NOMO-1 treated with dmso at 0.1 percent for 144 hours (cell line): ENCODE measurements around the gene LIPE.

ENCODE experiments used
- DNase-seq: peaks from one replicate; lab custom pipeline; 2025; ENCODE audit not compliant: unreplicated experiment; lab: John Stamatoyannopoulos, UW

LIPE gene

GRCh38 chr19:42420055-42420544, 7.1 kb downstream of the LIPE start:
- peak; percentile 28 for DNase-seq

GRCh38 chr19:42419309-42419708, 7.9 kb downstream of the LIPE start:
- DNase-seq, result no peak

- DNase-seq, result no peak
Observed at GRCh38 chr19:42412661-42413076, 14.5 kb downstream of the LIPE start.

- no peak for DNase-seq
Observed at GRCh38 chr19:42412227-42412626, 15.0 kb downstream of the LIPE start.

GRCh38 chr19:42411581-42412178, 15.5 kb downstream of the LIPE start:
- no peak for DNase-seq

GRCh38 chr19:42410371-42410770, 16.8 kb downstream of the LIPE start:
- no peak for DNase-seq

GRCh38 chr19:42409477-42409876, 17.7 kb downstream of the LIPE start:
- DNase-seq, result no peak

- DNase-seq, result no peak
Observed at GRCh38 chr19:42407816-42408175, 19.4 kb downstream of the LIPE start.

GRCh38 chr19:42407085-42407815, 19.9 kb downstream of the LIPE start:
- no peak for DNase-seq

- no peak for DNase-seq
Observed at GRCh38 chr19:42406111-42406510, 21.1 kb downstream of the LIPE start.

- DNase-seq, result no peak
Observed at GRCh38 chr19:42403586-42403985, 23.6 kb downstream of the LIPE start.

- no peak for DNase-seq
Observed at GRCh38 chr19:42402376-42403116, 24.6 kb downstream of the LIPE start.

GRCh38 chr19:42401365-42402303, 25.6 kb downstream of the LIPE start:
- peak; percentile 9 for DNase-seq

- no peak for DNase-seq
Observed at GRCh38 chr19:42400404-42400803, 26.8 kb downstream of the LIPE start.

- DNase-seq, result no peak
Observed at GRCh38 chr19:42397263-42398166, 29.7 kb downstream of the LIPE start.

GRCh38 chr19:42396381-42397262, 30.6 kb downstream of the LIPE start:
- DNase-seq, result peak; percentile 95

- DNase-seq, result no peak
Observed at GRCh38 chr19:42394751-42395150, 32.4 kb downstream of the LIPE start.

- DNase-seq, result no peak
Observed at GRCh38 chr19:42392165-42392564, 35.0 kb downstream of the LIPE start.

GRCh38 chr19:42389899-42390298, 37.3 kb downstream of the LIPE start, which contains the start of gene CNFN:
Gene CNFN, minus strand, starts transcription at chr19:42390297. Its CDS starts 1,260 bp downstream, at chr19:42389037.
- DNase-seq, result no peak
